ENCODE results near the gene EVC.
"Not testable (repeated sequence)": the region's sequence is repeated elsewhere in the genome, so short reads cannot be mapped to it uniquely, and the experiment has no call there.

EVC gene

DNA sequence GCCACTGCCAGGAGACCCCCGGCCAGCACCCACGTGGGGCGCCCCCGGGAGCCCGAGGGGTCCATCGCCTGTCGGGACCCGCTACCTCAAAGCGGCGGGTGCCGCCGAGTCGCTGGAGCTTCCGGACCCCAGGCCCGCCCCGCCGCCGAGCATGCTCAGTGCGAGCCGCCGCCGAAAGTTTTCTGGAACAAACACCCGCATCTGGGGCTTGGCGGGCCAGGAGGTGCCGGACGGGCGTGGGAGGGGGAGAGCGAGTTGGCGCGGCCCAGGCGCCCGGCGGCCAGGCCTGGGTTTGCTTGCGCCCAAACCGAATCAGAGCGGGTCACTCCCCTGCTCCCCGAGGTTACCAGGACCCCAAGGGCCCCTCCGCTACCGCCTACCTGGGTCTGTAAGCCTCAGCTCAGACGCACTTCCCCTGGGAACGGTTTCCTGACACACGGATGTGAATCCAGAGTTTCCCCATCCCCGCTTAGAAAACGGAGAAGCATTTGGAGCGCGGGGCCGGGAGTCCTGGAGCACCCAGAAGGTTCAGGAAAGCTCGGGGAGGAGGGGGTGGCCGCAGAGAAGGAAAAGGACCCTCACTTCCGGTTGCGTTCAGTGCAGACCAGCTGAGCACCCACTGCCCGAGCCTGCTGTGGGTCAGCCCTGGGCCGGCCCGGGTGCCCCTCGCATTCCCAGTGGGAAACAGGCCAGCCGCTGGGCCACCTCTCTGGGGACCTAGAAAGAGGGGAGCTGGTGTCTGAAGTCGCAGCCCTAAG, 2.4 kb upstream of the EVC start, which contains the start of gene EVC2:
TSS of gene EVC2 (minus strand) at position 111 of the 758 bp plus-strand sequence. CDS start at position 65, 46 bp downstream.
- no peak for DNase-seq

- no peak for DNase-seq
These were observed 1.8 kb upstream of the EVC start for GRCh38 chr4:5709207-5709575.

- DNase-seq: no peak
These were observed 688 bp upstream of the EVC start for GRCh38 chr4:5710065-5710960.

GRCh38 chr4:5711479-5712184, 631 bp downstream of the EVC start:
- DNase-seq: no peak

DNA sequence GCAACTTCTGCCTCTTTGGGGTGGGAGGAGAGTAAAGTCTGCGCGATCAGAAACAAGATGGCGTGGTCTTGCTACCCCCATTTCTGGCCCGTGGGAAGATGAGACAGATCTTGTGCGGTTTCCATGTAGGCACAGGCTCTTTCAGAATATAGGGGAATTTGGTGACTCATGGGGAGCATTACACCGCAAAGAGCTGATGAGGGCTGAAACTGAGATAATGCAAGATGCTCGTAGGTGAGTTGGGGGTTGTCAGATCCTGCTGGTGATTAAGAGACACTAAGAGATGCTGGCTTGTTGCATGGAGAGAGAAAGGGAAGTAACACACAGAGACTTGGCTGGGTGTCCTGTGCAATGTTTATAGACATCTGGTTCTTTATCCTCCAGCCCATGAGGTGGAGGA, 1.5 kb downstream of the EVC start:
- no peak for DNase-seq

GRCh38 chr4:5712931-5713330, 1.9 kb downstream of the EVC start:
- DNase-seq: no peak

GRCh38 chr4:5713861-5714260, 2.9 kb downstream of the EVC start:
- DNase-seq: no peak

DNA sequence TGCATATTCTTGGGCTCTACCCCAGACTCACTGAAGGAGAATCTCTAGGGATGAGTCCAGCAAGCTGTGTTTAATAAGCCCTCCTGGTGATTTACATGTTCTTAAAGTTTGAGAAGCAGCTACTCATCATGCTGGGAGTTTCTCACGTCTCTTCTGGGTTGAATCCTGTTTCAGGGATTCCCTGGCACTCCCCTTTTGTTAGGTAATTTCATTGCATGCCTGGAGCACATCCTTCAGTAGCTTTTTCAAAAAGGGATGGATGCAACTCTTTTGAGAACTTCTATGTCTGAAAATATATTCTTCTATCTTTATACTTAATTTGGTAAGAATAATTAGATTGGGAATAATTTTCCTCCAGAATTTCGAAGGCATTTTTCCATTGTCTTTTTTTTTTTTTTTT, 4.4 kb downstream of the EVC start:
- DNase-seq: no peak

GRCh38 chr4:5716391-5716790, 5.4 kb downstream of the EVC start:
- no peak for DNase-seq

- DNase-seq: no peak
These were observed 6.6 kb downstream of the EVC start for GRCh38 chr4:5717449-5718158.

- DNase-seq: no peak
These were observed 7.4 kb downstream of the EVC start for GRCh38 chr4:5718411-5718810.

GRCh38 chr4:5719350-5720055, 8.5 kb downstream of the EVC start:
- DNase-seq: no peak

- no peak for DNase-seq
These were observed 9.3 kb downstream of the EVC start for GRCh38 chr4:5720157-5720850.

- DNase-seq: no peak
These were observed 10.0 kb downstream of the EVC start for GRCh38 chr4:5720980-5721379.

DNA sequence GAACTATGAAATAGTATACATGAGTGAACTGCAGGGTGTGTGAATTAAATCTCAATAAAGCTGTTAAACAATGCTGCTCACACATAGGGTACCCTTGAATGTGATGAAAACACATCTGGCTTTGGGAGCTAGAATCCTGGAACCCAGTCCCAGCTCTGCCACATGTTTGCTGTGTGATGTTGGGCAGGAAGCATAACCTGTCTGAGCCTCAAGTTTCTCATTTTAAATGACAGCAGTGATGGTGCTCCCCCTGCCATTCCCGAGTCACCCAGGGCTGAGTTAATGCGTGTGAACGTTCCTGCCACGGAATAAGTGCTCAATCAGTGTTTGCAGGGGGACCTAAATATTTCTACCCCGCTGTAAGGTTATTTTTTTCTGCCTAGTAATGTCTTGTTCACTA, 10.9 kb downstream of the EVC start:
- no peak for DNase-seq

DNA sequence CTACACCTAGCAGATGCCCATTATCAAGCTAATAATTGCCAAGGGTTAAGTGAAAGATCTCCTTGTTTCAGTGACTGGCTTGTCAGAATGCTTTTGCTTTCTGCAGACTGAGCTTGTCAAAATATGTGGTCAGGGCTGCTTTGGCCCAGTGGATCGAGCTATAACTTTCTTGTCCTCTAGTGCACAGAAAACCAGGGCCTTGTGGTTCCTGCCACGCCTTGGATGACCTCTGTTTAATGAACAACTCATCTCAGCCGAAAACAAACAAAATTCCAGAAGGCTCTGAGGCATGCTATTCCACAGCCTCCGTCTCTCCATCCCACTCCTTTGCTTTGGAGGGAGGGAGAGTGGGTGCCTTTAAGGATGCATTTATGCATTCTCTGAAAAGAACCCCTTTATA, 11.3 kb downstream of the EVC start:
- DNase-seq: no peak

- no peak for DNase-seq
These were observed 13.4 kb downstream of the EVC start for GRCh38 chr4:5724377-5724776.

GRCh38 chr4:5728412-5728811, 17.4 kb downstream of the EVC start:
- DNase-seq: not testable (repeated sequence)

DNA sequence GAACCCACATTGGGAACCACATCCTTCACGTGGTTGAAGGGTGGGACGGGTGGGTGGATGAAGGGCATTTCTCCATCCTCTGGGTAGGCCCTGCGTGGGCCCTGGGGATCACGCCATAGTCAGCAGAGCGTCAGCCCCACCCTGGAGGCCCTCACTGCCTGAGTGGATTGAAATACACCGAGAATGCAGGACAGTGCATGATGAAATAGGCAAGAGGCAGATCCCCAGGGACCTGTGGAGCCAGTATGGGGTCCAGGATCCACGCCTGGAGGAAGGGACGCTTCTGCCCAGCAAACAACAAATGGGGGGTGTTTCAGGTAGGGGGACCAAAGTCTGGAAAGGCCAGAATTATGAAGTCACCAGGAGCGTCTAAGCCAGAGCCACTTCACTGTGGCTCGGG, 19.4 kb downstream of the EVC start:
- DNase-seq: no peak

- no peak for DNase-seq
These were observed 20.3 kb downstream of the EVC start for GRCh38 chr4:5730993-5731990.
